ENCODE measurements around the gene STMND1. TPM values are rescaled to one million over a fixed set of nuclear protein-coding genes. Genes with fewer than 3 reads are reported as not detected.

STMND1 gene
- total and polyA plus RNA-seq, 4 experiments from 2014 or later = not detected

DNA sequence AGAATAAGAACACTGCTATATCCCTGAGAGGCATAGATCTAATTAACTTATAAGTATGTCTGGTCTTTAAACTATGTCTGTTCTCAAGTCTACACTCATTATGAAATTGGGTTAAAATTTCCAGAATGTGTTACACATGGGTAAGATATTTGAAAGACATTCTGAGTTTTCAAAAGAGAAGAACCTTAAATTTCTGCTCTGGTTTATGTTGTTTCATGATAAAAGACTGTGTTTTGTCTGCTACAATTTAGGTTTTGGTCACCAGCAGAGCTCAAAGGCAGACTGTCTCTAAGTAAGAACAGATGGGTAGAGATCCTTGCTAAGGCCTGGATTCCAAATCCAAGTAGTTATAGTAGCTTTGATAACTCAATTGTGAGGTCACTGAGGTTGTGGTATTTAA lies 6.0 kb downstream of the STMND1 start:
- Mint-ChIP-seq H3K9me3 (peaks cover 0 to 1% (median 0%) of the 10 kb centered on the region in 8 donors), H3K27ac (no peak overlapping the region)
- CTCF ChIA-PET (ENCODE audit: partially characterized antibody) = no interaction called here

DNA sequence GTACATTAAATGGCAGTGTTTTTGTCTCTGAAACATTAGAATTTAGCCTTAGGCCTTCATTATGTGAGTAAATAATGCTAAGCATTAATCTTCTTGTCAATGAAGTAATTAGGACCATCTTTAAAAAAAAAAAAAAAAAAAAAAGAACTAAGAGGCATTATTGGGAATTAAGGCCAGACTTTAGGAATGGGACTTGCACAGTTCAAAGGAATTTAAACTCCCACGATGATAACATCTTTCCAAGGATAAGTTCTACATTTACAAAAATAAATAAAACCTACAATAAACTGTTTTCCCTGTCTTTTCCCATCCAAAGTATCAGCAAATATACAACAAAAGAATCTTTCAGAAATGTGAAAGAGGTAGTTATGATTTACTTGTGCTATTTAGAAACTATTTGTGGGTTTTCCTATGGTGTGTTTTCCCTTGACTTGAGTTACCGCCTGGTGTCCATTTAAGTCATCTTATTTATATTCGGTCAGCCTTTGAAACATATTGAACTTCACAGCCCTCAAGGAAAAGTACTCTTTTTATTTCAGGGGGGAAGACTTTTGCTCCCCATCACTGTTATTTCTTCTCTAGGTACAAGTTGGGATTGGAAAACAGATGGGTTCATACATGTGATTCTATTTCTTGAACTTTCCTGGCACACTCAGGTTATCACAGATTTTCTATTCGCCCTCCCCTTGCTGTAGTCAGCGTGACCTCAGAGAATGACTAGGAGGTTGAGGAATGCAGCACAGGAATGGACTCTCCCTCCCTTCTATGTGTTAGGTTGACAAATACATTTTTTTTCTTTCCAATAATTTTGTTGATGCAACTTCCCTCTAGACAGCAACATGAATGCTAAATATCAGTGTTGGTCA lies 13.6 kb downstream of the STMND1 start:
- Histone ChIP-seq H3K9me3 (ENCODE audit: control insufficient read depth in 1 of 2, low read length in 2 of 2) (no peaks in the 10 kb centered on the region), H3K4me3 (ENCODE audit: low read length in 2 of 2) (no peak overlapping the region), H3K27ac (ENCODE audit: low read depth, low read length) (no peak overlapping the region), H3K36me3 (ENCODE audit: insufficient read depth, low read length) (no peaks in the 10 kb centered on the region), H3K4me1 (ENCODE audit: insufficient read depth, low read length) (no peaks in the 10 kb centered on the region), H3K27me3 (ENCODE audit: insufficient read depth, low read length) (no peaks in the 10 kb centered on the region)
- ChIA-PET POLR2A (ENCODE audit: partially characterized antibody) (no interaction called here), CTCF (ENCODE audit: partially characterized antibody) (no interaction called here)
- Mint-ChIP-seq H3K4me1 (no peaks in the 10 kb centered on the region), H3K36me3 (no peaks in the 10 kb centered on the region), H3K27me3 (peaks cover 8 to 11% of the 10 kb centered on the region in 2 donors), H3K27ac (no peak overlapping the region), H3K4me3 (no peak overlapping the region), H3K9me3 (no peaks in the 10 kb centered on the region)
- no peak for DNase-seq
- intact Hi-C loops (cut with micrococcal nuclease) = no loop called here

More for the DNA sequence above, 6.0 kb downstream of the STMND1 start:
- Histone ChIP-seq H3K27me3 (ENCODE audit: insufficient read depth, low read length) (peaks cover 6% of the 10 kb centered on the region), H3K36me3 (ENCODE audit: insufficient read depth, low read length) (no peaks in the 10 kb centered on the region), H3K4me3 (ENCODE audit: low read length in 2 of 2) (no peak overlapping the region), H3K9me3 (ENCODE audit: control insufficient read depth in 1 of 2, low read length in 2 of 2) (no peaks in the 10 kb centered on the region), H3K27ac (ENCODE audit: low read depth, low read length) (no peak overlapping the region), H3K4me1 (ENCODE audit: insufficient read depth, low read length) (no peaks in the 10 kb centered on the region)
- peaks cover 8 to 10% of the 10 kb centered on the region in 2 donors for H3K27me3 Mint-ChIP-seq
- H3K4me3 Mint-ChIP-seq = no peak overlapping the region
- POLR2A ChIA-PET (ENCODE audit: partially characterized antibody) = no interaction called here
- no peaks in the 10 kb centered on the region for H3K4me1 Mint-ChIP-seq
- no peaks in the 10 kb centered on the region for H3K36me3 Mint-ChIP-seq
- intact Hi-C loops (cut with micrococcal nuclease) = no loop called here
- no peak for DNase-seq

DNA sequence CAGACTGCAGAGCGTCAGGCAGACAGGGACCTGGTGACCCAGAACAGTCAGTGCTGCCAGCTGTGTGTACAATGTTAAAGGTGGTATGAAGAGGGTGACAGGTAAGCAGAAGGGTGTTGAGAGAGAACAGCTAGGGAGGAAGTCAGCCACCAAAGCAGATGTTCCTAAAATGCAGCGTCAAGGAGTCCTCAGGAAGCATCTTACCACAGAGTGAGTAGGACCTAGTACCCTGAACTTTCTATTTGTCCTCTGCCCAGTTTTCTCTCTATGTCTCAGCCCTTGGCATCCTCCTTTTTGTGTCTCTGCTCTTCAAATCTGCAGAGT lies 14.2 kb downstream of the STMND1 start:
- Mint-ChIP-seq H3K9me3 (no peaks in the 10 kb centered on the region), H3K4me3 (no peak overlapping the region), H3K27me3 (peaks cover 8 to 11% of the 10 kb centered on the region in 2 donors), H3K36me3 (no peaks in the 10 kb centered on the region), H3K4me1 (no peaks in the 10 kb centered on the region), H3K27ac (no peak overlapping the region)
- H3K9me3 ChIP-seq (ENCODE audit: control insufficient read depth in 1 of 2, low read length in 2 of 2) = no peaks in the 10 kb centered on the region
- no peaks in the 10 kb centered on the region for H3K4me1 ChIP-seq (ENCODE audit: insufficient read depth, low read length)
- H3K4me3 ChIP-seq (ENCODE audit: low read length in 2 of 2) = no peak overlapping the region
- DNase-seq = no peak
- no peak overlapping the region for H3K27ac ChIP-seq (ENCODE audit: low read depth, low read length)
- no peaks in the 10 kb centered on the region for H3K27me3 ChIP-seq (ENCODE audit: insufficient read depth, low read length)
- intact Hi-C loops (cut with micrococcal nuclease) = no loop called here
- ChIA-PET CTCF (ENCODE audit: partially characterized antibody) (no interaction called here), POLR2A (ENCODE audit: partially characterized antibody) (no interaction called here)
- H3K36me3 ChIP-seq (ENCODE audit: insufficient read depth, low read length) = no peaks in the 10 kb centered on the region

DNA sequence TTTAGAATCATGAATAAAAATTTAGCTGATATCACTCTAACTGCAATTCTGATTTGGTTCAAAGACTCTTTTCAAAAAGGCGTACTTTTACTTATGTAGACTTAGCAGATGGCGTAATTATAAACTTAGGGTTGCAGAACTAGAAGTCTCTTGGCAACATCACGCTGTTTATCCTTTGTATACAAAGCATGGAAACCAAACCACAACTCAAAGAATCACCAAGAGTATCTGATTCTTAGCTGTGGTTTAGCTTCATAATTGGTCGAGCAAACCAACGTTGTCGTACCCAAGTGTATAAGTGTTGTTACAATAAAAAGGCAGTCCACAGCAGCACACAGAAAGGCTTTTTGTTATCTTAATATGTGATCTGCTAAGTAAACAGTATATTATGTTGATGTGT lies 18.2 kb downstream of the STMND1 start:
- no peaks in the 10 kb centered on the region for H3K36me3 ChIP-seq (ENCODE audit: insufficient read depth, low read length)
- no peak overlapping the region for H3K27ac ChIP-seq (ENCODE audit: low read depth, low read length)
- H3K9me3 ChIP-seq (ENCODE audit: control insufficient read depth in 1 of 2, low read length in 2 of 2) = no peaks in the 10 kb centered on the region
- Mint-ChIP-seq H3K36me3 (no peaks in the 10 kb centered on the region), H3K27me3 (peaks cover 8 to 15% of the 10 kb centered on the region in 2 donors), H3K27ac (no peak overlapping the region), H3K9me3 (peaks cover 0 to 2% (median 0%) of the 10 kb centered on the region in 8 donors), H3K4me3 (no peak overlapping the region), H3K4me1 (no peaks in the 10 kb centered on the region)
- intact Hi-C loops (cut with micrococcal nuclease) = no loop called here
- CTCF ChIA-PET (ENCODE audit: partially characterized antibody) = no interaction called here
- H3K4me1 ChIP-seq (ENCODE audit: insufficient read depth, low read length) = no peaks in the 10 kb centered on the region
- H3K27me3 ChIP-seq (ENCODE audit: insufficient read depth, low read length) = no peaks in the 10 kb centered on the region
- no peak overlapping the region for H3K4me3 ChIP-seq (ENCODE audit: low read length in 2 of 2)
- POLR2A ChIA-PET (ENCODE audit: partially characterized antibody) = no interaction called here
- DNase-seq = no peak

DNA sequence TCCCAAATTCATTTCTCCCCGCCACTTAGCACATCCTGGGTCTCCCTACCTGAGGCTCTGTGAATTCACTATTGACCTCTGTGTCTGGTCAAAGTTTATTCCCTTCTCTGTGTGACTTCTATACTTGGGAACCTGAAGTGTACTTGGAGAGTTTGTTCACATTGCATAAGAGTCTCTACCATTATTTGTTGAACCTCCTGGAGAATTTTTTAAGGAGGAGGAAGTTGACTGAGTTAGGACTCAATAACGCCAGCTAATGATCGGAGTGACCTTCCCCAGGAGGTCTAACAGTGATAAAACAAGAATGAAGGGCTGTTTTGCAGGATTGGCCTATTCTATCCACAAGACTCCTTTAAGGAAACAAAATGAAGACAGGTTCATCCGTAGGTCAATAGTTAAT lies 23.6 kb downstream of the STMND1 start:
- H3K4me3 ChIP-seq (ENCODE audit: low read length in 2 of 2) = no peak overlapping the region
- no peak for DNase-seq
- H3K4me1 Mint-ChIP-seq = no peaks in the 10 kb centered on the region
- intact Hi-C loops (cut with micrococcal nuclease) = no loop called here
- no peaks in the 10 kb centered on the region for H3K36me3 ChIP-seq (ENCODE audit: insufficient read depth, low read length)
- POLR2A ChIA-PET (ENCODE audit: partially characterized antibody) = no interaction called here
- no peaks in the 10 kb centered on the region for H3K27me3 ChIP-seq (ENCODE audit: insufficient read depth, low read length)
- H3K4me3 Mint-ChIP-seq = no peak overlapping the region
- H3K27me3 Mint-ChIP-seq = peaks cover 7 to 17% of the 10 kb centered on the region in 2 donors
- peaks cover 0 to 2% (median 0%) of the 10 kb centered on the region in 8 donors for H3K9me3 Mint-ChIP-seq
- H3K27ac Mint-ChIP-seq = no peak overlapping the region
- no peaks in the 10 kb centered on the region for H3K4me1 ChIP-seq (ENCODE audit: insufficient read depth, low read length)
- no peaks in the 10 kb centered on the region for H3K9me3 ChIP-seq (ENCODE audit: control insufficient read depth in 1 of 2, low read length in 2 of 2)
- CTCF ChIA-PET (ENCODE audit: partially characterized antibody) = no interaction called here
- no peak overlapping the region for H3K27ac ChIP-seq (ENCODE audit: low read depth, low read length)
- H3K36me3 Mint-ChIP-seq = no peaks in the 10 kb centered on the region

DNA sequence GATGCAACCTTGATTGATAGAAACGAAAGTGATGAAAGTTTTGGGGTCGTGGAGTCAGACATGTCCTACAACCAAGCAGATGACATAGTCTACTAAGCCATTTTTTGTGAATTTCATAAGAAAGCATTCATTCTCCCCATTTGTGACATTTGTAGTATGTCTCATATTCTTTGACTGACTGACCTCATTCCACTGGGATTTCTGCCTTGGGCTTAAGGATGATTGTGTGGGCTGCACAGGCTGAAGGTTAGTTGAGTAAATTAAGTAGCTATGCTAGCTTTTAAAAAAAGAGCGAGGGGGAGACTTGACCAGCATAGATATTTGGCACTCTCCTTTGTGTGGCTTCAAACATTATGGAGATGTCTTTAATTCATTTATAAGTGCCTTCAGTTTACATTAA lies 28.9 kb downstream of the STMND1 start:
- no peaks in the 10 kb centered on the region for H3K27me3 ChIP-seq (ENCODE audit: insufficient read depth, low read length)
- no peaks in the 10 kb centered on the region for H3K9me3 ChIP-seq (ENCODE audit: control insufficient read depth in 1 of 2, low read length in 2 of 2)
- ChIA-PET POLR2A (ENCODE audit: partially characterized antibody) (no interaction called here), CTCF (ENCODE audit: partially characterized antibody) (no interaction called here)
- DNase-seq = no peak
- peaks cover 6 to 23% (median 15%) of the 10 kb centered on the region in 8 donors for H3K9me3 Mint-ChIP-seq
- no peaks in the 10 kb centered on the region for H3K36me3 ChIP-seq (ENCODE audit: insufficient read depth, low read length)
- intact Hi-C loops (cut with micrococcal nuclease) = no loop called here
- H3K27me3 Mint-ChIP-seq = peaks cover 13 to 22% of the 10 kb centered on the region in 2 donors
- H3K4me3 ChIP-seq (ENCODE audit: low read length in 2 of 2) = no peak overlapping the region
- H3K4me3 Mint-ChIP-seq = no peak overlapping the region
- no peaks in the 10 kb centered on the region for H3K36me3 Mint-ChIP-seq
- H3K4me1 ChIP-seq (ENCODE audit: insufficient read depth, low read length) = no peaks in the 10 kb centered on the region
- no peak overlapping the region for H3K27ac ChIP-seq (ENCODE audit: low read depth, low read length)
- H3K4me1 Mint-ChIP-seq = no peaks in the 10 kb centered on the region
- H3K27ac Mint-ChIP-seq = no peak overlapping the region

DNA sequence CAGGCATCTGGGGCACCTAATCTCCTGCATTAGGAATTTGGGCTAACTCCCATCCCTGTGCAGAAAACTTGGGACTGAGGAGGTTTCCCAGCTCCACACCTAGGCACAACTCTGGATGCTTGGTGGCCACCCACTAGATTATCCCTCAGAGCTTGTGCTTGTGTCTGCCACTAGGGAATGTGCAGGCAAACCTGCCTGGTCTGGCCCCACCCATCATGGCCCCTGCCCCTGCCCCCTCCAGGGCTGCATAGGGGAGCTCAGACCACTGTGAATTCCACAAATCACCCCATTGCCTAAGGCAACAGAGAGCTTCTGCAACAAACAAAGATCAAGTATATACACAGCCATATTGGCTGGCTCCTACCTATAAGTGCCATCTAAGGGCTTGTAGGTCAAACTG lies 31.1 kb downstream of the STMND1 start:
- H3K27me3 ChIP-seq (ENCODE audit: insufficient read depth, low read length) = no peaks in the 10 kb centered on the region
- H3K36me3 ChIP-seq (ENCODE audit: insufficient read depth, low read length) = no peaks in the 10 kb centered on the region
- POLR2A ChIA-PET (ENCODE audit: partially characterized antibody) = no interaction called here
- no peaks in the 10 kb centered on the region for H3K4me1 ChIP-seq (ENCODE audit: insufficient read depth, low read length)
- no peaks in the 10 kb centered on the region for H3K4me1 Mint-ChIP-seq
- peaks cover 8 to 40% (median 25%) of the 10 kb centered on the region in 8 donors for H3K9me3 Mint-ChIP-seq
- H3K36me3 Mint-ChIP-seq = no peaks in the 10 kb centered on the region
- intact Hi-C loops (cut with micrococcal nuclease) = no loop called here
- H3K4me3 Mint-ChIP-seq = no peak overlapping the region
- DNase-seq = no peak
- no peak overlapping the region for H3K27ac Mint-ChIP-seq
- no peak overlapping the region for H3K27ac ChIP-seq (ENCODE audit: low read depth, low read length)
- no peaks in the 10 kb centered on the region for H3K9me3 ChIP-seq (ENCODE audit: control insufficient read depth in 1 of 2, low read length in 2 of 2)
- no peak overlapping the region for H3K4me3 ChIP-seq (ENCODE audit: low read length in 2 of 2)
- CTCF ChIA-PET (ENCODE audit: partially characterized antibody) = no interaction called here
- peaks cover 11 to 20% of the 10 kb centered on the region in 2 donors for H3K27me3 Mint-ChIP-seq

Measured in CD4-positive, alpha-beta memory T cell (primary cell).